ENCODE measurements around the gene PPP2R5A.
"Not testable (repeated sequence)": the region's sequence is repeated elsewhere in the genome, so short reads cannot be mapped to it uniquely, and the experiment has no call there.

Gene PPP2R5A

GRCh38 chr1:212302745-212303383, 17.7 kb downstream of the PPP2R5A start:
- peak; percentile 51 to 71 (median 66) for DNase-seq

- no peak for DNase-seq
Measured at GRCh38 chr1:212305342-212305741, 20.1 kb downstream of the PPP2R5A start.

DNA sequence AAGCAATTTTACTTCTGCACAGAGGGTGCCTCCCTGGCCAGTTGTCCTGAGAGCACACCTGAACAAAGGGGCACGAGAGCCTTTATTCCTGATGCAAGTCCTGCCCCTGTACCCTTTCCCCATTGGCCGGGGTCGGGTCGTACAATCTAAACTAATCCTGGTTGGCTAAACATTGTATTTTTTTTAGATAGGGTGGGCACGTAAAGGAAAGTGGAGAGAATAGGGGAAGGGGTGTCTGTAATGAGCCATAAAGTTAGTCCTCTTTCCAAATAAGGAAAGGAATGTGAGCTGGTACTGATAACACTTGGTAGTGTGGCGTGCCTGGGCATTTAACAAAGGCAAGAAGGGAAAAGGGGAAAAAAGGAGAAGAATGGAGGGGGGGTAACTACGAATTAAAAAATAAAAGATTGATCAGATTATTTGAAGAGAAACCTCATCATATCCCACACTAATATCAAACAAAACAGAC, 20.8 kb downstream of the PPP2R5A start:
- not testable (repeated sequence) for DNase-seq

DNA sequence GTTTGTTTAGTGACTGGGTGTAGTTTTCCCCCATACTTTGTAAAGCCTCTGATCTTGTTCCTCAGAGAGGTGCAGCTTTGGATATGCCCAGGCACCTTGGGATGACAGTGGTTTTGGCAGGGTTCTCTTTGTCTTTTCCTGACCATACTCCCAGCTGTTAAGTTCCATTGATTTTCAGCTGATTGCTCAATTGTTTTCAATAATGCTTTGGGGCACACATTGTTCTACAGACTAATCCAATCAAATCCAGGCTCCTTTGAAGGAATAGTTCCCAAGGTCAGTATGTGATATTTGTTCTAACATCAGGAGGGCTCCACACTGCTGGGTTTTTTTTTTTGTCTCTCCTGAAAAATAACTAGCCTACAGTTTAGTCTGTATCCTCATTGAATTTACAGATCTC, 24.8 kb downstream of the PPP2R5A start:
- no peak for DNase-seq

- peak in 1 of 3 donors; percentile 20 for DNase-seq
Measured at GRCh38 chr1:212310383-212310782, 25.2 kb downstream of the PPP2R5A start.

DNA sequence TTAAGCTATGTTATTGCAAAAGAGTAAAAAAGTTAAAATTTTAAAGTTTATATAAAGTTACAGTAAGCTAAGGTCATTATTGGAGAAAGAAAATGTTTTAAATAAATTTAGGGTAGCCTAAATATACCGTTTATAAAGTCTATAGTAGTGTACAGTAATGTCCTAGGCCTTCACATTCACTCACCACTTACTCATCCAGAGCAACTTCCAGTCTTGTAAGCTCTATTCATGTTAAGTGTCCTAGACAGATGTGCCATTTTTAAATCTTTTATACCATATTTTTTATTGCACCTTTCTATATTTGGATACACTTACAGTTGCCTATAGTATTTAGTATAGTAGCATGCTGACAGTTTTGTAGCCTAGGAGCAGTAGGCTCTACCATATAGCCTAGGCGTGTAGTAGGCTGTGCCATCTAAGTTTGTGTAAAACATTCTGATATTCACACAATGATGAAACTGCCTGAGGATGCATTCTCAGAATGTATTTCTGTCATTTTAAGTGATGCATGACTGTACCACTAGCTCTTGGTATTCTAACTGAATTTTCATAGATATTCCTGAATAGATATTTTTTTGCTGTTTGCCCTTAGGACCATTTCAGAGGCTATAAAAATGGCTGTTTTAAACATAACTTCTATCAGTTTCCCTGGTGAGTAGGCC, 26.8 kb downstream of the PPP2R5A start:
- DNase-seq = no peak

DNA sequence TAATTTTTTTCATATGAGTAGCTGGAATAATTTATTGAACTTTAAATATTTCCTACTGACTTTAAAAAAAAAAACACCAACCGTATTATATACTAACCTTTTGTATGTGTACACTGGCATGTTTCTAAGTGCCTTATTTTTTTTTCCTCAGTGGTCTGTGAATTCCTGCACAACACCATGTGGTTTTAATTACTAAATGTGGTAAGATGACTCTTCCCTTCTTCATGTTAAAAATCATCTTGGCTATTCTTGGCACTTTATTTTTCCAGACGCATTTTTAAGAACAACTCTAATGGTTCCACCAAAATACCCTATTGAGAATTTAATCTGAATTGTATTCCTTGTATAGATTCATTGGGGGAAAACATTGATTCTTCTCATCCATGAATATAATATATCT, 28.4 kb downstream of the PPP2R5A start:
- DNase-seq = no peak

GRCh38 chr1:212315184-212315583, 30.0 kb downstream of the PPP2R5A start:
- no peak for DNase-seq

DNA sequence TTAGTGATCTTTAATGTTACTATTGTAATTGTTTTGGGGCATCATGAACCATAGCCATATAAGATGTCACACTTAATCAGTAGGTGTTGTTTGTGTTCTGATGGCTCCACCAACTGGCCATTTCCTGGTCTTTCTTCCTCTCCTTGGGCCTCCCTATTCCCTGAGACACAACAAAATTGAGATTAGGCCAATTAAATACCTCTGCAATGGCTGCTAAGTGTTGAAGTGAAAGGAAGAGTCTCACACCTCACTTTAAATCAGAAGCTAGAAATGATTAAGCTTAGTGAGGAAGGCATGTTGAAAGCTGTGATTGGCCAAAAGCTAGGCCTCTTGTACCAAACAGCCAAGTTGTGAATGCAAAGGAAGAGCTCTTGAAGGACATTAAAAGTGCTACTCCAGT, 30.7 kb downstream of the PPP2R5A start:
- peak; percentile 41 to 48 (median 42) for DNase-seq

GRCh38 chr1:212317916-212318315, 32.7 kb downstream of the PPP2R5A start:
- DNase-seq = no peak

- DNase-seq = not testable (repeated sequence)
Measured at GRCh38 chr1:212321031-212321430, 35.8 kb downstream of the PPP2R5A start.

GRCh38 chr1:212323066-212323465, 37.9 kb downstream of the PPP2R5A start:
- DNase-seq = no peak

DNA sequence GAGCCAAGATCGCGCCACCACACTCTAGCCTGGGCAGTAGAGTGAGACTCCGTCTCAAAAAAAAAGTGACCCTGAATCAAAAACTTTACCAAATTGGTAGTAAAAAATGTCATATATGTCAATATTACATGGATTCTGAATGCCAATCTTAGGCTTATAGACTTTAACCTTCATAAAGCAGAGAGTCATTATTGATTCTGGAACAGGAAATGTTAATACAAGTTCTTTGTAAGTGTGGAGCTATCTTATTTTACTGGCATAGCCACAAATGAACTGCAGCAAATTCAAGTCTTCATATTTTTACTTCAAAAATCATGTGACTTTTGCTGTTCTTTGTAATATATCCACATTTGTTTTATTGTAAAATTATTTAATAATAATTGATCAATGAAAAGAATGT, 41.3 kb downstream of the PPP2R5A start:
- no peak for DNase-seq

DNA sequence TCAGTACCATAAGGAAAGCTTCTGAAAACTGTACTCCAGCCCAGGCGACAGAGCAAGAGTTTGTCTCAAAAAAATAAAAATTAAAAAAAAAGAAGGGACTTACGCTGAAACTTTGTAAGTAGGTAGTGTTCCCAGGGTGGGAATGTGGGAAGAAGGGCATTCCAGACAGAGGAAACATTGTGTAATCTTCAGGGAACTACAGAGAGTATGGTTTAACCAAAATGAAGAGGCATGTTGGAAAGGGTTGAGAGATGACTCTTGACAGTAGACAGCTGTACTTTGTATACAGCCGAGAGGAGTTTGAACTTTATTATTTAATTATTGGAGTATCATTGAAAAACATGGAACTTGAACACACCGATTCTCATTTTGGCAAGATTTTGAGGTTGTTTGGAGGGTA, 43.0 kb downstream of the PPP2R5A start:
- DNase-seq = no peak

DNA sequence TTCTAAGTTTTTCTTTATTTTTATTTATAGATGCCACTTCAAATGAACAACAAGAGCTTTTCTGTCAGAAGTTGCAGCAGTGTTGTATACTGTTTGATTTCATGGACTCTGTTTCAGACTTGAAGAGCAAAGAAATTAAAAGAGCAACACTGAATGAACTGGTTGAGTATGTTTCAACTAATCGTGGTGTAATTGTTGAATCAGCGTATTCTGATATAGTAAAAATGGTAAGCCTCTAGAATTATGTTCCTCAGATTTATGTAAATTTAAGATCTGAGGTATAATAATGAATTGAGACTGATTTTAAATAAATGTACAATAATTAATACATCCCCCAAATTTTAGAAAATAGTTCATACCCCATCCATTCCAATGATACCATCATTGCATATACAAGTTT, 43.9 kb downstream of the PPP2R5A start:
- no peak for DNase-seq

DNA sequence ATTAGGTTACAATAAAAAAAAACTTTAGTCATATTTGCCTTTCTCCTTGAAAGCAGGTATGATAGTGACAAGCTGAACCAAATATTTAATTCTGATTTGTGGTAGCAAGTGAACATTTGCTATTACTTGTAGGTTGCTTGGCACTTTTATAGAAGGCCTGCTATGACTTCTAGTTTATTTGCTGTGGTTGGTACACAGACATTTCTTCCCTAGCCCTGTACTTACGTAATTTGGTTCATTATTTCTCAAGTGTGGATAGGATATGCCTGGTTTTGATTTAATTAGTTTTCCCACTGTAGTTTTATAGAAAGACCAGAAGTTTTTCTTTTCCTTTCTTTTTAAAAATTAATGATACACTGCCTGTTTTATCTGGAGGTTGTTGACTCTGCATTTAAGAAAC, 55.9 kb downstream of the PPP2R5A start:
- DNase-seq = no peak

- DNase-seq = no peak
Measured at GRCh38 chr1:212344905-212345304, 59.7 kb downstream of the PPP2R5A start.

- DNase-seq = peak in 1 of 3 donors; percentile 3
Measured at GRCh38 chr1:212346601-212347000, 61.4 kb downstream of the PPP2R5A start.

GRCh38 chr1:212351588-212352362, 66.6 kb downstream of the PPP2R5A start:
- DNase-seq = no peak

- DNase-seq = no peak
Measured at GRCh38 chr1:212353181-212353580, 68.0 kb downstream of the PPP2R5A start.

DNA sequence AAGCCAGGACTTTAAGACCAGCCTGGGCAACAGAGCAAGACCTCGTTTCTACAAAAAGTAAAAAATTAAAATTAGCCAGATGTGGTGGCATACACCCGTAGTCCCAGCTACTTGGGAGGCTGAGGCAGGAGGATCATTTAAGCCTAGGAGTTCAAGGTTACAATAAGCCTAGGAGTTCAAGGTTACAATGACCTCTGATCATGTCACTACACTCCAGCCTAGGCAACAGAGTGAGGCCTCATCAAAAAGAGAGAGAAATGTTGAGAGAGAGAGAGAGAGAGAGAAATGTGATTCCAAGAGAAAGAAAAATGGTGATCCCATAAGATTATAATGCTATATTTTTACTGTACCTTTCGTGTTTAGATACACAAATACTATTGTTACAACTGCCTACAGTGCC, 69.3 kb downstream of the PPP2R5A start:
- no peak for DNase-seq

- no peak for DNase-seq
Measured at GRCh38 chr1:212355230-212355969, 70.2 kb downstream of the PPP2R5A start.

All from suppressor macrophage treated with lipopolysaccharide for 1 hour (primary cell).